ENCODE data around the gene UBAC1.

Gene UBAC1

DNA sequence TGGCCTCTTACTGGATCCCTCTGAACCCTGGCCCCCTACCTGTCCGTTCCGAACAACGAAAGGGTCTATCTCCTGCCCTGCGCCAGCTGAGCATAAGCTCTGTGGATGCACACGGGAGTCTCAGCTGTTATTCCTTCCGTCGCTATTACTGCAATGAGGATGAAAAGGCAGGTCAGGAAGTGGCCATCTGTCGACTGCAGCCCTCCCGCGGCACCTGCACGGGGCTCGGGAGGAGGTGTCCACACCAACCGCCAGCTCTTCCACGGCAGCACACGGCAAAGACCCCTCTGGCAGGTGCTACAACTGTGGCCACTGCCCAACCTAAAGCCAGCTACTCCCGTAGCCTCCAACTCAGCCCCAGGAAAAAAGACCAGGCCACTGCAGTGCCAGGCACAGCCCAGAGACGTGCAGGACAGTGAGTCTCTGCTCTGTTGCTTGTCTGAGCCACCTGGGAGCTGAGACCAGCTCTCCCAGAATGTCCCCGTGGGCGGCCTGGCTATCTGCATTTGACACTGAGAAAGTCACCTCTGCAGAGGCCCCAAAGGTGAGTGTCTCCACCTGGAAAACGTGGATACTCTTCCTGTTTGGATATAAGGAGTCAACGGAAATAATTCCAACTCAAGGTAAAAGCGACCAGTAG lies 72.9 kb downstream of the UBAC1 start:
- Histone ChIP-seq H3K36me3 (ENCODE audit: insufficient read depth) (no peaks in the 10 kb centered on the region), H3K9ac (no peak overlapping the region), H3K4me3 (IDR thresholded peaks at IDR 0.05; ENCODE audit: insufficient read depth, low read depth, low read length) (no peak overlapping the region), H3K4me1 (ENCODE audit: low read depth, poor library complexity, severe bottlenecking) (no peaks in the 10 kb centered on the region), H3K27me3 (ENCODE audit: insufficient read depth, low read depth) (no peaks in the 10 kb centered on the region), H4K20me1 (ENCODE audit: insufficient read depth) (0 out of 2 replicates have a peak, but pooled peaks cover 2% of the 10 kb centered on the region), H2AFZ (ENCODE audit: low read depth) (no peak overlapping the region), H3K79me2 (ENCODE audit: insufficient read depth, low read depth) (peaks cover 32% of the 10 kb centered on the region), H3K4me2 (no peak overlapping the region), H3K27ac (no peak overlapping the region)
- TF ChIP-seq, protein P1, sequence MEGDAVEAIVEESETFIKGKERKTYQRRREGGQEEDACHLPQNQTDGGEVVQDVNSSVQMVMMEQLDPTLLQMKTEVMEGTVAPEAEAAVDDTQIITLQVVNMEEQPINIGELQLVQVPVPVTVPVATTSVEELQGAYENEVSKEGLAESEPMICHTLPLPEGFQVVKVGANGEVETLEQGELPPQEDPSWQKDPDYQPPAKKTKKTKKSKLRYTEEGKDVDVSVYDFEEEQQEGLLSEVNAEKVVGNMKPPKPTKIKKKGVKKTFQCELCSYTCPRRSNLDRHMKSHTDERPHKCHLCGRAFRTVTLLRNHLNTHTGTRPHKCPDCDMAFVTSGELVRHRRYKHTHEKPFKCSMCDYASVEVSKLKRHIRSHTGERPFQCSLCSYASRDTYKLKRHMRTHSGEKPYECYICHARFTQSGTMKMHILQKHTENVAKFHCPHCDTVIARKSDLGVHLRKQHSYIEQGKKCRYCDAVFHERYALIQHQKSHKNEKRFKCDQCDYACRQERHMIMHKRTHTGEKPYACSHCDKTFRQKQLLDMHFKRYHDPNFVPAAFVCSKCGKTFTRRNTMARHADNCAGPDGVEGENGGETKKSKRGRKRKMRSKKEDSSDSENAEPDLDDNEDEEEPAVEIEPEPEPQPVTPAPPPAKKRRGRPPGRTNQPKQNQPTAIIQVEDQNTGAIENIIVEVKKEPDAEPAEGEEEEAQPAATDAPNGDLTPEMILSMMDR (conservative IDR thresholded peaks at IDR 0.05; ENCODE audit: low read depth, low read length) = no peak

DNA sequence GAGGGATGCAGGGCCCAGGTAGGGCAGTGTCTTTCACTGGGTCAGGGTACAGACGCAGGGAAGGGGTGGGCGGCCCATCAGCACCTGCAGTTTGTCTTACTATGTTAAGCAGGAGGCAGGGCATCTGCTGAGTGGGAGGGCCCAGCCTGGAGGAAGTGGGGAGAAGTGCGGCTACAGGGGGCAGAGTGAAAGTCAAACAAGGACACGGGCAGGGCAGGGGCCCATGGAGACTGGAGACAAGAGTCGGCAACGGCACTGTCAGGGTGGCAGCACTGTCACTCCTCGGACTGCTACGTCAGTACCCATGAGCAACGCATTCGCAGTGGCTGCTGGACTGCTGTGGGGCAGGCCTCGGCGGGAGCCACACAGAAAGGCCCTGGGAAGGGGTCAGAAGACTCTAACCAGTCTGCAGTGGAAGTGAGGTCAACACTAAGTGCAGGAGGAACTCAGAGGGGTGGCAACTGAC lies 73.6 kb downstream of the UBAC1 start:
- H3K9ac ChIP-seq = no peak overlapping the region
- peaks cover 28% of the 10 kb centered on the region for H3K79me2 ChIP-seq (ENCODE audit: insufficient read depth, low read depth)
- no peaks in the 10 kb centered on the region for H3K4me1 ChIP-seq (ENCODE audit: low read depth, poor library complexity, severe bottlenecking)
- H4K20me1 ChIP-seq (ENCODE audit: insufficient read depth) = 0 out of 2 replicates have a peak, but pooled peaks cover 2% of the 10 kb centered on the region
- H3K27me3 ChIP-seq (ENCODE audit: insufficient read depth, low read depth) = no peaks in the 10 kb centered on the region
- H3K36me3 ChIP-seq (ENCODE audit: insufficient read depth) = no peaks in the 10 kb centered on the region
- H3K27ac ChIP-seq = no peak overlapping the region
- TF ChIP-seq, protein P1 (conservative IDR thresholded peaks at IDR 0.05; ENCODE audit: low read depth, low read length) = no peak
- no peak overlapping the region for H2AFZ ChIP-seq (ENCODE audit: low read depth)
- H3K4me3 ChIP-seq (IDR thresholded peaks at IDR 0.05; ENCODE audit: insufficient read depth, low read depth, low read length) = no peak overlapping the region
- no peak overlapping the region for H3K4me2 ChIP-seq

DNA sequence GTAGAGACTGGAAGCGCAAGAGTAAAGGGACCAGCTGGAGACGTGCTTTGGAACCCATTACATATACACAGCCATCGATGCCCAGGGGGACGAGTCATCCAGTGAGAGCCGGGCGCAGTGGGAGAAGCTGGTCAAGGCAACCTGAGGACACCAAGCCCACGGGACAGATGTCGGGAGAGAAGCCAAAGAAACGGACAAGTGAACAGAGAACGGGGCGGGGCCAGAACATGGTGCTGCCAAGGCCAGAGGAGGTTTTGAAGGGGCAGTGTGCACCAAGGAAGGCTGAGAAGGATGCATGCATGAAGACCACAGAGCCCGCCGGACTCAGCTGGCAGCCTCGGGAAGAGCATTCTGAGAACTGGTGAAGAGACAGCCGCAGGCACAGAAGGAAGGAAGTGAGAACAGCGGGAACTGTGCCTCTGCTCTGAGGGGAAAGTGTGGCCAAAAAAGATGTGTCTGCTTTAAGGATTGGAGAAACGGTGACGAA lies 74.1 kb downstream of the UBAC1 start:
- H3K27me3 ChIP-seq (ENCODE audit: insufficient read depth, low read depth) = no peaks in the 10 kb centered on the region

DNA sequence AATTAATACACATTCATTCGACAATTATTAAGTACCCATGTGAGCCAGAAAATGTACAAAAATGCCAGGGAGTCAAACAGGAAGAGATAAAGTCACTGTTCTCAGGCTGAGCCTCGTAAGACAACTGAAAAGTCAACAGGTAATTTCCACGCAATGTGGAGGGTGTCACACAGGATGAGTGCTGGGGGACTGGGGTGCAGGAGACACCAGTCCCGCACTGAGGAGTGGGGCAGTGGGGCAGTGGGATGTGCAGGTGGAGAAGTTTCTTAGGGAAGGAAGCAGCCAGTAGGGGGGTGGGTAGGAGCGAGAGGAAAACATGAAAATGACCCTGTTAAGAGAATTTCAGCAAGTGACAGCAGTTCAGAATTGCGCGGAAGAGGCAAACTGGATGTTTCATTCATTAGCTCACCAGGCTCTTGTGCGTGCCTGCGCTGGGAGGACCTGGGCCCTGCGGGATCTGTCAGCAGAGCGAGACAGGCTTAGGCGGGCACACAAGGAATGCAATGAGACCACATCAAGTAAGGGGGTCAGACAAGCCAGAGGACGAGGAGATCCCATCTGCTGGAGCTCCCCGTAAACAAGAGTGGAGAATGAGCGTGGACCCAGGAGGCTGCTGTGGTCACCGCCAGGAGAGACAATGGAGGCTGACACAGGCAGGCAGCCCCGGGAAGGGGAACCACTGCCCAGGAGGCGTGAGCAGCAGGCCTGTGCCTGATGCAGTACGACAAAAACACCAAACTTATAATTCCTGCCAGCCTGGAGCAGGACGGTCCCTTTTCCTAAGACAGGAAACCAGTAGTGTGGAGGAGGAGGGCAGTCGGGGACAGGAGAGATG lies 74.8 kb downstream of the UBAC1 start:
- no peak overlapping the region for H3K27ac ChIP-seq
- no peaks in the 10 kb centered on the region for H3K27me3 ChIP-seq (ENCODE audit: insufficient read depth, low read depth)
- H2AFZ ChIP-seq (ENCODE audit: low read depth) = no peak overlapping the region
- no peaks in the 10 kb centered on the region for H4K20me1 ChIP-seq (ENCODE audit: insufficient read depth)
- peaks cover 16% of the 10 kb centered on the region; the same call in 1 of the 2 replicates for H3K79me2 ChIP-seq (ENCODE audit: insufficient read depth, low read depth)
- no peak overlapping the region for H3K4me2 ChIP-seq
- H3K9ac ChIP-seq = no peak overlapping the region
- no peaks in the 10 kb centered on the region for H3K36me3 ChIP-seq (ENCODE audit: insufficient read depth)
- H3K4me1 ChIP-seq (ENCODE audit: low read depth, poor library complexity, severe bottlenecking) = no peaks in the 10 kb centered on the region
- no peak overlapping the region for H3K4me3 ChIP-seq (IDR thresholded peaks at IDR 0.05; ENCODE audit: insufficient read depth, low read depth, low read length)
- TF ChIP-seq, protein P1 (conservative IDR thresholded peaks at IDR 0.05; ENCODE audit: low read depth, low read length) = no peak

More for the DNA sequence above, 74.1 kb downstream of the UBAC1 start:
- Histone ChIP-seq H3K79me2 (ENCODE audit: insufficient read depth, low read depth) (peaks cover 23% of the 10 kb centered on the region), H3K4me1 (ENCODE audit: low read depth, poor library complexity, severe bottlenecking) (no peaks in the 10 kb centered on the region), H3K4me3 (IDR thresholded peaks at IDR 0.05; ENCODE audit: insufficient read depth, low read depth, low read length) (no peak overlapping the region), H3K27ac (no peak overlapping the region), H2AFZ (ENCODE audit: low read depth) (no peak overlapping the region), H3K9ac (no peak overlapping the region), H4K20me1 (ENCODE audit: insufficient read depth) (0 out of 2 replicates have a peak, but pooled peaks cover 2% of the 10 kb centered on the region), H3K4me2 (no peak overlapping the region), H3K36me3 (ENCODE audit: insufficient read depth) (no peaks in the 10 kb centered on the region)
- TF ChIP-seq, protein P1 (conservative IDR thresholded peaks at IDR 0.05; ENCODE audit: low read depth, low read length) = no peak

Measured in KMS-11 (cell line).